Measurements from ENCODE around the gene BTG2.

GRCh38 chr1:203318229-203318517, 12.9 kb downstream of the BTG2 start:
- no peak for TF ChIP-seq POLR2A (IDR thresholded peaks at IDR 0.05)
- no peak for TF ChIP-seq CTCF (IDR thresholded peaks at IDR 0.05)
